Neural crest cell (in vitro differentiated cells): Measurements from ENCODE around the gene GDF10. TPM values are rescaled to one million over a fixed set of nuclear protein-coding genes. Genes with fewer than 3 reads are reported as not detected.

Source experiments
- DNase-seq: peaks from one replicate; pipeline ENCODE4 v3.0.0; 2021; ENCODE audit warnings: low read depth, mixed read lengths, low spot score
- H3K27ac Mint-ChIP-seq: one replicate; pipeline ENCODE4 v1.8.0; 2021; ENCODE audit warnings: mild to moderate bottlenecking, mixed read lengths; ENCODE audit not compliant: unreplicated experiment
- H3K27me3 Mint-ChIP-seq: 2 replicates; pipeline ENCODE4 v1.8.0; 2021; ENCODE audit warnings: low read depth, mild to moderate bottlenecking, mixed read lengths
- H3K36me3 Mint-ChIP-seq: 2 replicates; pipeline ENCODE4 v1.8.0; 2021; ENCODE audit warnings: low read depth, mild to moderate bottlenecking, mixed read lengths
- H3K4me1 Mint-ChIP-seq: 2 replicates; pipeline ENCODE4 v1.8.0; 2021; ENCODE audit warnings: mixed read lengths
- H3K4me3 Mint-ChIP-seq: one replicate; pipeline ENCODE4 v1.8.0; 2021; ENCODE audit warnings: mild to moderate bottlenecking, mixed read lengths
- H3K9me3 Mint-ChIP-seq: 2 replicates; pipeline ENCODE4 v1.8.0; 2021; ENCODE audit warnings: mixed read lengths
- total RNA-seq: library from RNA; stranded (reverse); gene quantifications from 2 replicates; pipeline ENCODE4 v1.2.1, GENCODE V29; 2021
- TF ChIP-seq, protein P1 (sequence below): fragments of 200-600 bp; sonication (generic); conservative IDR thresholded peaks from 2 replicates; pipeline ENCODE4 v1.5.0; 2021; ENCODE audit warnings: antibody characterized with exemption, mild to moderate bottlenecking

The GDF10 gene
- total RNA-seq, 1 donor from 2014 or later = 2.9 TPM

- H3K27ac Mint-ChIP-seq = no peak overlapping the region
- no peaks in the 10 kb centered on the region for H3K9me3 Mint-ChIP-seq
Measured at GRCh38 chr10:47333532-47333931, 33.5 kb downstream of the GDF10 start.

GRCh38 chr10:47334466-47335295, 34.7 kb downstream of the GDF10 start:
- Mint-ChIP-seq H3K36me3 (no peaks in the 10 kb centered on the region), H3K27me3 (peaks cover 9% of the 10 kb centered on the region), H3K27ac (peak overlapping the region; percentile 6), H3K4me1 (peaks cover 5% of the 10 kb centered on the region), H3K9me3 (no peaks in the 10 kb centered on the region), H3K4me3 (no peak overlapping the region)
- DNase-seq = no peak
- TF ChIP-seq, protein P1, sequence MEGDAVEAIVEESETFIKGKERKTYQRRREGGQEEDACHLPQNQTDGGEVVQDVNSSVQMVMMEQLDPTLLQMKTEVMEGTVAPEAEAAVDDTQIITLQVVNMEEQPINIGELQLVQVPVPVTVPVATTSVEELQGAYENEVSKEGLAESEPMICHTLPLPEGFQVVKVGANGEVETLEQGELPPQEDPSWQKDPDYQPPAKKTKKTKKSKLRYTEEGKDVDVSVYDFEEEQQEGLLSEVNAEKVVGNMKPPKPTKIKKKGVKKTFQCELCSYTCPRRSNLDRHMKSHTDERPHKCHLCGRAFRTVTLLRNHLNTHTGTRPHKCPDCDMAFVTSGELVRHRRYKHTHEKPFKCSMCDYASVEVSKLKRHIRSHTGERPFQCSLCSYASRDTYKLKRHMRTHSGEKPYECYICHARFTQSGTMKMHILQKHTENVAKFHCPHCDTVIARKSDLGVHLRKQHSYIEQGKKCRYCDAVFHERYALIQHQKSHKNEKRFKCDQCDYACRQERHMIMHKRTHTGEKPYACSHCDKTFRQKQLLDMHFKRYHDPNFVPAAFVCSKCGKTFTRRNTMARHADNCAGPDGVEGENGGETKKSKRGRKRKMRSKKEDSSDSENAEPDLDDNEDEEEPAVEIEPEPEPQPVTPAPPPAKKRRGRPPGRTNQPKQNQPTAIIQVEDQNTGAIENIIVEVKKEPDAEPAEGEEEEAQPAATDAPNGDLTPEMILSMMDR = no peak

More at GRCh38 chr10:47333532-47333931, 33.5 kb downstream of the GDF10 start:
- TF ChIP-seq, protein P1 = no peak
- H3K4me3 Mint-ChIP-seq = no peak overlapping the region
- H3K27me3 Mint-ChIP-seq = peaks cover 9% of the 10 kb centered on the region
- H3K4me1 Mint-ChIP-seq = peaks cover 5% of the 10 kb centered on the region
- H3K36me3 Mint-ChIP-seq = no peaks in the 10 kb centered on the region
- DNase-seq = no peak

DNA sequence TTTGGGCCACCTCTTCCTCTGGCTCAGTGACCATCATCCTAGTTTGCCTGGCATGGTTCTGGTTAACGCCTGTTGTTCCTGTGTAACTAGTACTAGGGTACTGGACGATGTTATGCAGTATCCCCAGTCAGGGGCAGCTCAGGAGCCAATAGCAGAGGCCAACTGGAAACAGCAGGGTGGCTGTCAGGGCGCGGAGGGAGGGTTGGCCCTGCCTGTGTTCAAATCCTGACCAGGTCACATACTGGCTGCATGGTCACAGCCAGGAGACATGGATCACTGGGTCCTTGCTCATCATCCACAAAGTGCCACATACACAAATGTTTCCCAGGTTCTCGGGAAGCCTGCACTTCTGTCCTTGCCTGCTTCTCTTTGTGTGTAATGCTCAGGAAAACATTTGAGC, 35.9 kb downstream of the GDF10 start:
- H3K4me3 Mint-ChIP-seq = no peak overlapping the region
- no peaks in the 10 kb centered on the region for H3K36me3 Mint-ChIP-seq
- TF ChIP-seq, protein P1 = no peak
- H3K4me1 Mint-ChIP-seq = peaks cover 5% of the 10 kb centered on the region
- H3K27ac Mint-ChIP-seq = no peak overlapping the region
- no peaks in the 10 kb centered on the region for H3K9me3 Mint-ChIP-seq
- DNase-seq = no peak
- peaks cover 9% of the 10 kb centered on the region for H3K27me3 Mint-ChIP-seq

DNA sequence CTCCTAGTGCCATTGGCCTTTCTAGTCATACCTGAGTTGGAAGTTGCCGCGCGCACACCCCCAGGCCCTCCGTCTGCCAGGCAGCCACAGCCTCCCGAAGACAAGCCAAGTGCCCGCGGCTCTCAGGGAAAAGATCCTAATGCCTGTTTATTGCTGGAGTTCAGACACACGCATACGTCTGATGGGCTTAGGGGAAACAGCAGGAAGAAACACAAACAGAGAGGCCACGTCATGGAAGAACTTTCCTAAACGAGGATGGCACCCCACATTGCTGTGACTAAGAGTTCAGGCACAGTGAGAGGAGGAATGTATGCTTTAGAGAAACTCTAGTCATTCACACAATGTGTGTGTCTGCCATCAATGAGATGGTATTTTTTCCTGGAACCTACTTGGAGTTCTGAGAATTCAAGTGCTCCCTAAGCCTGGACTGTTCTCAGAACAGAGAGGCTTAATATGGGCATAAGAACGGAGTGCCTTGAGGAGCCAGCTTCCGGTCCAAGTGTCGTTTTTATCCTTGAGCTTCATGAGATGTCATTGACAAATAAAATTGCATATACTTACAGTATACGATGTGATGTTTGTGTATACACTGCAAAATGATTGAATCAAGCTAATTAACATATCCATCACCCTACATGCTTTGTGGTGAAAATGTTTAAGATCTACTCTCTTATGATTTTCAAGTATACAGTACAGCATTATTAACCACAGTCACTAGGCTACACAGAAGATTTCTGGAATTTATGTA, 36.6 kb downstream of the GDF10 start:
- no peaks in the 10 kb centered on the region for H3K36me3 Mint-ChIP-seq
- no peak overlapping the region for H3K4me3 Mint-ChIP-seq
- H3K27me3 Mint-ChIP-seq = peaks cover 9% of the 10 kb centered on the region
- no peak for DNase-seq
- H3K27ac Mint-ChIP-seq = no peak overlapping the region
- H3K4me1 Mint-ChIP-seq = peaks cover 5% of the 10 kb centered on the region
- H3K9me3 Mint-ChIP-seq = no peaks in the 10 kb centered on the region
- TF ChIP-seq, protein P1 = no peak

DNA sequence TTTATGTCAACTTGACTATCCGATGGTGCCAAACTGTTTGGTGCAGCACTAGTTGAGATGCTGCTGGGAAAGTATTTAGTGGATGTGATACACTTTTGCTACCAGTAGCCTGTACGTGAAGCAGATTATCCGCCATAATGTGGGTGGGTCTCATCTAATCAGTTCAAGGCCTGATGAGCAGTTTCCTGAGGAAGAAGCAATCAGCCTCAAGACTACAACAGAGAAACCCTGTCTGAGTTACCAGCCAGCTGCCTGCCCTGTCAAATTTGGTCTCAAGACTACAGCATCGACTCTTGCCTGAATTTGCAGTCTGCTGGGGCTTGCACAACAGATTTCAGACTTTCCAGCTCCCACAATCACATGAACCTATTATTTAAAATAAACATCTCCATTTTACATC, 37.3 kb downstream of the GDF10 start:
- Mint-ChIP-seq H3K4me3 (no peak overlapping the region), H3K4me1 (no peaks in the 10 kb centered on the region), H3K36me3 (no peaks in the 10 kb centered on the region), H3K27me3 (peaks cover 9% of the 10 kb centered on the region), H3K27ac (no peak overlapping the region), H3K9me3 (no peaks in the 10 kb centered on the region)
- TF ChIP-seq, protein P1 = no peak
- no peak for DNase-seq
